Osteoblast (primary cell): ENCODE results near the gene PDLIM5. TPM values are rescaled to one million over a fixed set of nuclear protein-coding genes. Genes with fewer than 3 reads are reported as not detected.

Source experiments
- DNase-seq: peaks from one replicate; pipeline ENCODE4 v3.0.0; 2011; ENCODE audit warnings: low spot score, mixed read lengths; ENCODE audit not compliant: insufficient read length; ENCODE audit errors: missing footprints
- H2AFZ ChIP-seq: 2 replicates; pipeline ENCODE4 v1.6.0; 2011; ENCODE audit warnings: mild to moderate bottlenecking, low read length
- H3K27ac ChIP-seq: 2 replicates; pipeline ENCODE4 v1.5.1; 2011; ENCODE audit warnings: mild to moderate bottlenecking, low read depth, low read length, moderate library complexity
- H3K27me3 ChIP-seq: 2 replicates; pipeline ENCODE4 v1.6.0; 2012; ENCODE audit warnings: mild to moderate bottlenecking, control low read depth, inconsistent platforms, low read length, moderate library complexity; ENCODE audit not compliant: insufficient read depth
- H3K36me3 ChIP-seq: 2 replicates; pipeline ENCODE4 v1.5.1; 2011; ENCODE audit warnings: mild to moderate bottlenecking, low read length, control low read depth, moderate library complexity; ENCODE audit not compliant: insufficient read depth
- H3K4me1 ChIP-seq: 2 replicates; pipeline ENCODE4 v1.5.1; 2011; ENCODE audit warnings: mild to moderate bottlenecking, low read length, control low read depth, moderate library complexity; ENCODE audit not compliant: insufficient read depth
- H3K4me2 ChIP-seq: 2 replicates; pipeline ENCODE4 v1.6.0; 2011; ENCODE audit warnings: mild to moderate bottlenecking, low read length; ENCODE audit not compliant: insufficient read depth
- H3K4me3 ChIP-seq: fragments of 200-600 bp; sonication (generic); 3 replicates; pipeline ENCODE4 v1.5.1; 2012; ENCODE audit warnings: mild to moderate bottlenecking, low read length, inconsistent platforms; ENCODE audit not compliant: insufficient read depth
- H3K79me2 ChIP-seq: 2 replicates; pipeline ENCODE4 v1.6.0; 2012; ENCODE audit warnings: mild to moderate bottlenecking, low read length, control low read depth, inconsistent platforms; ENCODE audit not compliant: insufficient read depth
- H3K9me3 ChIP-seq: 2 replicates; pipeline ENCODE4 v1.5.1; 2011; ENCODE audit warnings: low read depth, low read length, control low read depth
- H4K20me1 ChIP-seq: 2 replicates; pipeline ENCODE4 v1.6.0; 2012; ENCODE audit warnings: mild to moderate bottlenecking, low read length, control low read depth; ENCODE audit not compliant: insufficient read depth
- CTCF ChIP-seq: IDR thresholded peaks from 2 replicates; pipeline ENCODE4 v1.5.1; 2011; ENCODE audit warnings: mild to moderate bottlenecking, low read depth, low read length, moderate library complexity; ENCODE audit errors: extremely low read depth
- total RNA-seq: library from RNA; depleted of rRNA; stranded (reverse); fragments of >200 nt; gene quantifications from 2 replicates; pipeline ENCODE4 v1.2.3, GENCODE V29; 2012

Gene PDLIM5
- total RNA-seq, 1 donor: 312 TPM

GRCh38 chr4:94536049-94536448 is 84.3 kb downstream of the PDLIM5 start:
- peaks cover 7% of the 10 kb centered on the region for H3K36me3 ChIP-seq
- H3K27me3 ChIP-seq: no peaks in the 10 kb centered on the region
- no peaks in the 10 kb centered on the region for H3K9me3 ChIP-seq
- H3K79me2 ChIP-seq: peaks cover 89% of the 10 kb centered on the region
- H3K4me1 ChIP-seq: peaks cover 62% of the 10 kb centered on the region
- no peak overlapping the region for H3K27ac ChIP-seq
- H2AFZ ChIP-seq: no peak overlapping the region
- H3K4me2 ChIP-seq: no peak overlapping the region
- peaks cover 6% of the 10 kb centered on the region for H4K20me1 ChIP-seq
- H3K4me3 ChIP-seq: no peak overlapping the region
- no peak for TF ChIP-seq CTCF
- no peak for DNase-seq

GRCh38 chr4:94536649-94537469 is 85.1 kb downstream of the PDLIM5 start:
- no peak for DNase-seq
- TF ChIP-seq CTCF: no peak
- Histone ChIP-seq H4K20me1 (peaks cover 6% of the 10 kb centered on the region), H2AFZ (no peak overlapping the region), H3K4me1 (peaks cover 55% of the 10 kb centered on the region), H3K4me3 (no peak overlapping the region), H3K4me2 (peak overlapping the region; percentile 14), H3K27ac (peak overlapping the region; percentile 41), H3K79me2 (peaks cover 91% of the 10 kb centered on the region), H3K36me3 (peaks cover 14% of the 10 kb centered on the region), H3K9me3 (no peaks in the 10 kb centered on the region), H3K27me3 (no peaks in the 10 kb centered on the region)

- DNase-seq: no peak
- peaks cover 6% of the 10 kb centered on the region for H4K20me1 ChIP-seq
- H3K27me3 ChIP-seq: no peaks in the 10 kb centered on the region
- H3K4me3 ChIP-seq: no peak overlapping the region
- H3K79me2 ChIP-seq: peaks cover 91% of the 10 kb centered on the region
- H3K4me2 ChIP-seq: no peak overlapping the region
- no peaks in the 10 kb centered on the region for H3K9me3 ChIP-seq
- no peak for TF ChIP-seq CTCF
- H3K4me1 ChIP-seq: peaks cover 43% of the 10 kb centered on the region
- peak overlapping the region; percentile 41 for H3K27ac ChIP-seq
- no peak overlapping the region for H2AFZ ChIP-seq
- peaks cover 17% of the 10 kb centered on the region for H3K36me3 ChIP-seq
Measured at GRCh38 chr4:94537921-94538628, 86.3 kb downstream of the PDLIM5 start.

GRCh38 chr4:94540476-94540875 is 88.7 kb downstream of the PDLIM5 start:
- Histone ChIP-seq H3K27me3 (no peaks in the 10 kb centered on the region), H3K4me2 (no peak overlapping the region), H4K20me1 (peaks cover 2% of the 10 kb centered on the region), H3K4me1 (peaks cover 41% of the 10 kb centered on the region), H2AFZ (no peak overlapping the region), H3K4me3 (no peak overlapping the region), H3K36me3 (peaks cover 22% of the 10 kb centered on the region), H3K9me3 (no peaks in the 10 kb centered on the region), H3K79me2 (peaks cover 85% of the 10 kb centered on the region), H3K27ac (no peak overlapping the region)
- DNase-seq: no peak
- TF ChIP-seq CTCF: no peak
